GM12892 (cell line): Measurements from ENCODE around the gene NANOGP8.

Source experiments
- POLR2A ChIP-seq: IDR thresholded peaks from 2 replicates; pipeline ENCODE4 v1.6.1; 2011; ENCODE audit warnings: low read depth, low read length, control low read depth
- POLR2AphosphoS5 ChIP-seq: IDR thresholded peaks from 2 replicates; pipeline ENCODE4 v1.6.1; 2011; ENCODE audit warnings: low read depth, low read length, control low read depth
- TAF1 ChIP-seq: IDR thresholded peaks from 2 replicates; pipeline ENCODE4 v1.6.1; 2011; ENCODE audit warnings: low read depth, mild to moderate bottlenecking, control low read depth, low read length, borderline replicate concordance

DNA sequence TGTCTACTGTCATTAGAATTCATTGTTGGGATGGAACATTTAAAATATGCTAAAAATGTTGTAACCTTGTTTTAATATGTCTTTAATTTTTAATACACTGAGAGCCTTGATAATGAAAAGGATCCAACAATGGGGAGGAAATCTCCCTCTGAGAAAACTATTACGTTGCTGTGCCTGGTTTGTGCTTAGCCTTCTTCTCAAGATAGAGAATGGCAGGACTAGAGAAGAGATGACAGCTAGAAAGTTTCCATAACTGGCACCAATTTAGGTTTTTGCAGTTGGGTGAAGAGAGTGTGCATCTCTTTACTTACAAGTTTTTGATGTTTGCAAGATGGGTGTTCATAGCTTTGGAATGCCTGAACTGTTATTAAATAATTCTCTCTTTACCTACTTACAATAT is 42.6 kb upstream of the NANOGP8 start:
- TF ChIP-seq POLR2A (no peak), POLR2AphosphoS5 (no peak), TAF1 (no peak)
